ENCODE data around the gene METTL22. TPM values are rescaled to one million over a fixed set of nuclear protein-coding genes. Genes with fewer than 3 reads are reported as not detected.

Gene METTL22
- polyA plus RNA-seq, 1 donor from 2014 or later: 51.3 TPM

- no peak overlapping the region for H3K4me2 ChIP-seq (ENCODE audit: low read length)
- H3K36me3 ChIP-seq (ENCODE audit: insufficient read depth, low read length): no peaks in the 10 kb centered on the region
- no peak overlapping the region for H3K4me3 ChIP-seq (ENCODE audit: low read length)
- H3K9ac ChIP-seq (ENCODE audit: low read length): no peak overlapping the region
- TF ChIP-seq, protein P1, sequence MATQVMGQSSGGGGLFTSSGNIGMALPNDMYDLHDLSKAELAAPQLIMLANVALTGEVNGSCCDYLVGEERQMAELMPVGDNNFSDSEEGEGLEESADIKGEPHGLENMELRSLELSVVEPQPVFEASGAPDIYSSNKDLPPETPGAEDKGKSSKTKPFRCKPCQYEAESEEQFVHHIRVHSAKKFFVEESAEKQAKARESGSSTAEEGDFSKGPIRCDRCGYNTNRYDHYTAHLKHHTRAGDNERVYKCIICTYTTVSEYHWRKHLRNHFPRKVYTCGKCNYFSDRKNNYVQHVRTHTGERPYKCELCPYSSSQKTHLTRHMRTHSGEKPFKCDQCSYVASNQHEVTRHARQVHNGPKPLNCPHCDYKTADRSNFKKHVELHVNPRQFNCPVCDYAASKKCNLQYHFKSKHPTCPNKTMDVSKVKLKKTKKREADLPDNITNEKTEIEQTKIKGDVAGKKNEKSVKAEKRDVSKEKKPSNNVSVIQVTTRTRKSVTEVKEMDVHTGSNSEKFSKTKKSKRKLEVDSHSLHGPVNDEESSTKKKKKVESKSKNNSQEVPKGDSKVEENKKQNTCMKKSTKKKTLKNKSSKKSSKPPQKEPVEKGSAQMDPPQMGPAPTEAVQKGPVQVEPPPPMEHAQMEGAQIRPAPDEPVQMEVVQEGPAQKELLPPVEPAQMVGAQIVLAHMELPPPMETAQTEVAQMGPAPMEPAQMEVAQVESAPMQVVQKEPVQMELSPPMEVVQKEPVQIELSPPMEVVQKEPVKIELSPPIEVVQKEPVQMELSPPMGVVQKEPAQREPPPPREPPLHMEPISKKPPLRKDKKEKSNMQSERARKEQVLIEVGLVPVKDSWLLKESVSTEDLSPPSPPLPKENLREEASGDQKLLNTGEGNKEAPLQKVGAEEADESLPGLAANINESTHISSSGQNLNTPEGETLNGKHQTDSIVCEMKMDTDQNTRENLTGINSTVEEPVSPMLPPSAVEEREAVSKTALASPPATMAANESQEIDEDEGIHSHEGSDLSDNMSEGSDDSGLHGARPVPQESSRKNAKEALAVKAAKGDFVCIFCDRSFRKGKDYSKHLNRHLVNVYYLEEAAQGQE (IDR thresholded peaks at IDR 0.05; ENCODE audit: borderline replicate concordance): no peak
- H3K27ac ChIP-seq (ENCODE audit: low read length): no peak overlapping the region
- no peaks in the 10 kb centered on the region for H3K79me2 ChIP-seq (replicated peaks; ENCODE audit: insufficient read depth, low read length)
- H3K9me3 ChIP-seq (ENCODE audit: low read length): no peaks in the 10 kb centered on the region
- no peaks in the 10 kb centered on the region for H3F3A ChIP-seq (ENCODE audit: insufficient read depth, low read length, poor library complexity, severe bottlenecking)
- H4K20me1 ChIP-seq (ENCODE audit: insufficient read depth): no peaks in the 10 kb centered on the region
- H3K27me3 ChIP-seq (ENCODE audit: insufficient read depth, low read depth, low read length): peaks cover 35% of the 10 kb centered on the region
- no peak overlapping the region for H2AFZ ChIP-seq (ENCODE audit: low read depth, low read length)
- H3K9me2 ChIP-seq (ENCODE audit: insufficient read depth, low read length): no peaks in the 10 kb centered on the region
These were observed 34.4 kb upstream of the METTL22 start for GRCh38 chr16:8587065-8587464.

- Histone ChIP-seq H3K27me3 (ENCODE audit: insufficient read depth, low read depth, low read length) (peaks cover 35% of the 10 kb centered on the region), H3K27ac (ENCODE audit: low read length) (no peak overlapping the region), H3K4me2 (ENCODE audit: low read length) (peak overlapping the region; percentile 48), H3K79me2 (replicated peaks; ENCODE audit: insufficient read depth, low read length) (no peaks in the 10 kb centered on the region), H4K20me1 (ENCODE audit: insufficient read depth) (no peaks in the 10 kb centered on the region), H3K9me3 (ENCODE audit: low read length) (no peaks in the 10 kb centered on the region), H3K9me2 (ENCODE audit: insufficient read depth, low read length) (no peaks in the 10 kb centered on the region), H3F3A (ENCODE audit: insufficient read depth, low read length, poor library complexity, severe bottlenecking) (no peaks in the 10 kb centered on the region), H3K4me3 (ENCODE audit: low read length) (peak overlapping the region; percentile 67), H2AFZ (ENCODE audit: low read depth, low read length) (no peak overlapping the region), H3K9ac (ENCODE audit: low read length) (no peak overlapping the region), H3K36me3 (ENCODE audit: insufficient read depth, low read length) (no peaks in the 10 kb centered on the region)
- TF ChIP-seq, protein P1 (IDR thresholded peaks at IDR 0.05; ENCODE audit: borderline replicate concordance): no peak
- TF ChIP-seq TAF1 (IDR thresholded peaks at IDR 0.05; ENCODE audit: low read depth) (no peak), POLR2AphosphoS5 (IDR thresholded peaks at IDR 0.05) (no peak), SMC3 (conservative IDR thresholded peaks at IDR 0.05; ENCODE audit: poor library complexity) (no peak), MXI1 (conservative IDR thresholded peaks at IDR 0.05; ENCODE audit: poor library complexity, severe bottlenecking) (no peak)
- TF ChIP-seq, protein P2, sequence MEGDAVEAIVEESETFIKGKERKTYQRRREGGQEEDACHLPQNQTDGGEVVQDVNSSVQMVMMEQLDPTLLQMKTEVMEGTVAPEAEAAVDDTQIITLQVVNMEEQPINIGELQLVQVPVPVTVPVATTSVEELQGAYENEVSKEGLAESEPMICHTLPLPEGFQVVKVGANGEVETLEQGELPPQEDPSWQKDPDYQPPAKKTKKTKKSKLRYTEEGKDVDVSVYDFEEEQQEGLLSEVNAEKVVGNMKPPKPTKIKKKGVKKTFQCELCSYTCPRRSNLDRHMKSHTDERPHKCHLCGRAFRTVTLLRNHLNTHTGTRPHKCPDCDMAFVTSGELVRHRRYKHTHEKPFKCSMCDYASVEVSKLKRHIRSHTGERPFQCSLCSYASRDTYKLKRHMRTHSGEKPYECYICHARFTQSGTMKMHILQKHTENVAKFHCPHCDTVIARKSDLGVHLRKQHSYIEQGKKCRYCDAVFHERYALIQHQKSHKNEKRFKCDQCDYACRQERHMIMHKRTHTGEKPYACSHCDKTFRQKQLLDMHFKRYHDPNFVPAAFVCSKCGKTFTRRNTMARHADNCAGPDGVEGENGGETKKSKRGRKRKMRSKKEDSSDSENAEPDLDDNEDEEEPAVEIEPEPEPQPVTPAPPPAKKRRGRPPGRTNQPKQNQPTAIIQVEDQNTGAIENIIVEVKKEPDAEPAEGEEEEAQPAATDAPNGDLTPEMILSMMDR (IDR thresholded peaks at IDR 0.05; ENCODE audit: poor library complexity, severe bottlenecking): no peak
These were observed 32.8 kb upstream of the METTL22 start for GRCh38 chr16:8588682-8589056.
